Hepatic stellate cell (primary cell): ENCODE data around the gene NRXN3.
"Not testable (repeated sequence)": the region's sequence is repeated elsewhere in the genome, so short reads cannot be mapped to it uniquely, and the experiment has no call there.

Source experiments
- DNase-seq: peaks from one replicate; pipeline ENCODE4 v3.0.0; 2011; ENCODE audit warnings: low spot score

Gene NRXN3

GRCh38 chr14:79011920-79012204 lies 841.7 kb downstream of the NRXN3 start:
- DNase-seq, result no peak

DNA sequence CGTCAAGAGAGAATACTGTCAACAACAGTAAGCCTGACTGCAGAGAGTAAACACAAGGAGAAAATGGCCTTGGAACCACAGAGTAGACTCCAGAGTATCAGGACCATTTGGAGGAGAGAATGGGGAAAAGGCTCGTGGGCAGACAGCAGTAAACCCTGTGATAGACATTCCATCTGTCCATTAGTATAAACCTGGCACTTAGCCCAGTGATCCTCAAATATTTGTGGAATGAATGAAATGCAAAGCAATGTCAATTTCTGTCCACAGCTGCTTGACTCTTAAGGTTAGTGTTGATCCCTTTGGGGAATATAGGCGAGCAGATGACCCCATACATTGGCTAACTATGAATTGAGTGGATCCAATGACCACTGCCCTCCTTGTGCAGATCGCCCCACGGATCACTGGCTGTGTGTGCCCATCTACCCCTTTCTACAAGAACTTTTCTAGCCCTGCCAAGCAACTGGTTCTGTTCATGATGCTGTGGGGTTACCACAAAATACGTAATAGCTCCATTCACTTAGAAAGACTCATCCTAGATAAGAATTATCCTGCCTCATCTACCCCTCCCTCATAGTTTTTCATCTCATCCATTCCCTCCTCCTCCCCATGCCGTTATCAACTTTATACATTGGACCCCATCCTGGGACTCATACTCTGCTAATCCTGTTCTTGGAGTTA lies 846.8 kb downstream of the NRXN3 start:
- DNase-seq, result peak; percentile 60

DNA sequence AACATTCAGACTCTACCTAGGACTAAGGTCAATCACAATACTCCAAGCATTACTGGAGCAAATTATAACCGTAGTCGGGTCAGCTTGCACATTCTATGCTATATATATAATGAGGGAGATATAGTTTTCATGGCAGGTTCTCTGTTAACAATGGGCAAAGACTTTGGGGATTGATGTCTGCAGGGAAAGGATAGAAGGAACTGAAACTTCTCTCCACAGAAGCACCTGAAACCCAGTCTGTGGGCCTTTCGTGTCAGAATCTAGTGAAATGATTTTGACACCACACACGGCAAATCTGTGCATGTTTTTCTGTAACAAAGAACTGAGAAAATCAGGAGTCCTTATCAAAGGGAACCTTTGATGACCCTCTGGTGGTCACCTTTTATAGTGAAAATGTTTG lies 847.4 kb downstream of the NRXN3 start:
- DNase-seq, result no peak

DNA sequence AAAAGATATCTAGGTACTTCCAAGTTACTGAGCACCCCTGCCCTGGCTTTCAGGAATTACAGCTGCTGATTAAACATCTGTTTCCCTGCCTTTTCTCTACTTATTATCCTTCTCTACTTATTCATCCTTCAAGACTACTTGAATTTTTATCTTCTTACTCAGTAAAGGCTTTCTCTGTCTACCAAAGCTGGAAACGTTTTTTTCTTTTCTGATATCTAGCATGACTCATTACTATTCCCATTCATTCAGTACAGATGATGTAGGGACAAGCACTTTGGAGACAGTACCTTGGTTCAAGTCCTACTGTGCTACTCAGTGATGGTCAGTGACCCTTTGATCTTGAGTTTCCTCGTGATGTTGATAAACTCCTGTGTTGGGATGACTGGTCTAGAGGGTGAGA lies 848.7 kb downstream of the NRXN3 start:
- DNase-seq, result peak; percentile 43

DNA sequence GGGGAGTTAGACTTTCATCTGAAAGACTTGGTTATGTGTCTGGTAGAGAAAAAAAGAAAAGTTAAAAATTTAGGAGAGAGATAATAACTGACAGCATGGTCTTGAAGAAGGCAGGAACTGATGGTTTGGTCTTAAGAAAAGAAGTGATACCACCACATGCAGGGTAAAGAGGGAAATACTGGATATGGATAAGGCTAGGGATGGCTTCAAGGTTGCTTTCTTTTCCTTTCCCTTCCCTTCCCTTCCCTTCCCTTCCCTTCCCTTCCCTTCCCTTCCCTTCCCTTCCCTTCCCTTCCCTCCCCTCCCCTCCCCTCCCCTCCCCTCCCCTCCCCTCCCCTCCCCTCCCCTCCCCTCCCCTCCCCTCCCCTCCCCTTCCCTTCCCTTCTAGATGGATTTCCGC lies 849.7 kb downstream of the NRXN3 start:
- DNase-seq, result not testable (repeated sequence)

- no peak for DNase-seq
These were observed 851.6 kb downstream of the NRXN3 start for GRCh38 chr14:79021766-79022165.

DNA sequence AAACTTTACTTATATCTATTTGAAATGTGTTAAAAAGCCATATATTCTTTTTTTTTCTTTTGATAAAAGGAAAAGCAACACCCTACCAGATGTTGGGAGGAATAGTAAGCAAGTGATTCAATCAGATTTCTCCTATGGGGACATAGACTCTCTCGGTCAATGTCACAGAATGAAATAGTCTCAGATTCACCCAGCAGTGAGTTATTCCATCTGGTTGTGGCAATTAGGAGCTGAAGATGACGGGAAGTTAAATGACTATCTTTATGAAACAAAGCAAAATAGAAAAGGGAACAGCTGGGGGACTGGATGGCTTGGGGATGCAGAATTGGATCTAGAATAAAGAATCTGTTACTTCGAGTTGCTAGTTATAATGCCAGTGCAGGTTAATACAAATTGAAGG lies 857.0 kb downstream of the NRXN3 start:
- DNase-seq, result no peak

GRCh38 chr14:79028281-79028680 lies 858.1 kb downstream of the NRXN3 start:
- DNase-seq, result no peak

GRCh38 chr14:79036441-79036840 lies 866.3 kb downstream of the NRXN3 start:
- no peak for DNase-seq

DNA sequence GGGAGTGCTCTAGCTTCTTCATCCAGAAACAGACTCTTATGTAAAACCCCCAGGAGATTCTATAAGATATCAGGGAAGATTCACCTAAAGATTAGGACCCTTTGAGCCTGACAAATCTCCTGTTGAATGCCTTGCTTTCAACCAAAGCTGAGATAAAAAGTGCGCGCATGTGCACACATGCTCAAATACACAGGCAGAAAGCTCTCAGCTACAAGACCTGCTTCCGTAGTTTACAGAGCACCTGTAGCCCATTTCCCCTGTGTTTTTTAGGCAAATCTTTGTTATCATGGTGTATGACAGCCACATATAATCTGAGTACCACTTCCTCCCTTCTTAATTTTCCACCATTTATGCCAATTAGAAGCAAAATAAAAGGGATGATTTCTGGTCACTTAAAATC lies 866.9 kb downstream of the NRXN3 start:
- DNase-seq, result no peak

- no peak for DNase-seq
These were observed 867.4 kb downstream of the NRXN3 start for GRCh38 chr14:79037593-79037992.

- no peak for DNase-seq
These were observed 870.6 kb downstream of the NRXN3 start for GRCh38 chr14:79040790-79041189.

DNA sequence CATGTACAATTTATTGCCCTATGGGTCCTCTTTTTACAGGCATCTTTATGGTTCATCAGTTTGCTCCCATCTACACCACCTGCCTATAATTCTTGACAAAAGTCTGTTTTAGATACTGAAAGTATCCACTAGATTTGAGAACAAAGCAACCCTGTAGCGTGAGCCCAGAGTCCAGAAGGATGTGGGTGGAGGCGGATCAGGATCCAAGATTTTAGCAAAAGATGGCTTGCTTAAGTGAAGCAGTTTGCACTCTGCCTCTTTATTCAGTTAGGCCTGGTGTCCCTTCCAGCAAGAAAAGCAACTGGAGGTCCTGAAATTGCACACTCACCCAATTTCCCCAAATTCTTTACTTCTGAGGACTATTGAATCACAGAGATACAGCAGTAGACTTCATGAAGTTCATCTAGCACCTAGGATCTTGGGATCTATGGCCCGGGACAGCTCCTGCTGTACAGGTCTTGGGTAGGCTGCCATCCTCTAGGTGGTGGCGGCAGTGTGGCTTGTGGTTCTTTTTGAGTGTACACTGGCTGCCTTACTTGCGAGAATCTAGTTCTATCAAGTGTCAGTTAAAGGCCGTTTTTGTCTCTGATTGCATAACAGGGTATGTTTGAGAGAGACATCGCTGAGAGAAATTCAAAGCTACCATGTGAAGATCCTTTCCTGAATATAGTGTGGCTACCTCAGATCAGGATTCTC lies 873.2 kb downstream of the NRXN3 start:
- no peak for DNase-seq

DNA sequence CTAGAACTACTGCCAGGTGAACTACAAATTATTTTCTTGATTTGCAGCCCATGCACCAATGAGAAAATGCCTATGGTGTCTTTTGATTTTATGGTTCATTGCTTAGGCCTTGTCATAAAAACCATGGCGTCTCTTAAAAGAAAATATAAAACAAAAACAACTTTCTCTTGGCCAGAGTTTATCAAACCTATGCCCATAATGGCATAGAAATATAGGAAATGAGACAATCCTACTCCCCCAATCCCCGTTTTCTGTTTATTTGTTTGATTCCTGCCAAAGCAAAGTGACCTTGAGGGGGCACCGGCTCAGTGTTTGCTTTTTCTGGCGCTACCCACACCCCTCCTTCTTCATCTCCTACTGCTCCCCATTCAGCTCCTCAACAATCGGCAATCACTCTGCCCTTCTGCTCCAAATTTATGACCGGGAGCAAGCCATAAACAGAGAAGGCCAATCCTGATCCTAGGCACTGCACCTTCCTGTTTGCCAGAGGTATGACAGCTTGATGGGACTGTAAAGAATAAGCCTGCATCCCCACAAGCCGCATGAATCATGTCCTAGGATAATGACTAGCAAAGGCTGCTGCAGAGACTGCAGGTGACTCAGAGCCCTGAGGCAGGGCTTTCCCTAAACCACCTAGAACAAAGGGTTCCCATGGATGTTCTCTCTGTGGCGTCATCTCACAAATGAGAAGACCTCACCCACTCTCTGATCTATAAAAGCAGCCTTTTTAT lies 874.9 kb downstream of the NRXN3 start:
- DNase-seq, result peak; percentile 25

- DNase-seq, result no peak
These were observed 880.9 kb downstream of the NRXN3 start for GRCh38 chr14:79050787-79051727.

GRCh38 chr14:79051742-79052141 lies 881.6 kb downstream of the NRXN3 start:
- no peak for DNase-seq

- DNase-seq, result peak; percentile 42
These were observed 886.7 kb downstream of the NRXN3 start for GRCh38 chr14:79056879-79057278.

DNA sequence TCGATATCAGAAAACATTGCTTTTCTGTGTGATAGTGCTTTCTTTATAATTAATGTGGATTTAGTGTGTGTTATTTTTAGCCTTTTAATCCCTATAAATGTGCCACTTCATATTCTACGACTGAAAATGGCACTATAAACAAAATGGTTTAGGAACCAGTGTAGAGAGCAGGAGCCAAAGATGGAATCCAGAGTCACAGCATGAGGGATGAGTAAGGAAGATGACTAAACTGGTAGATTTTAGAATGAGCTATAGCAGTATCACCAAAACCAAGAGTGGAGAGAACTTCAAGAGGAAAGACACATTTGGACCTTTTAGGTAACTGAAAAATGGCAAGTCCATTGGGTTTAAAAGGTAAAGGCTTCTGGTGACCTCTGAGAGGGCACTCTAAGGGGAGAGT lies 887.2 kb downstream of the NRXN3 start:
- DNase-seq, result peak; percentile 11

- DNase-seq, result no peak
These were observed 892.1 kb downstream of the NRXN3 start for GRCh38 chr14:79062226-79062625.

DNA sequence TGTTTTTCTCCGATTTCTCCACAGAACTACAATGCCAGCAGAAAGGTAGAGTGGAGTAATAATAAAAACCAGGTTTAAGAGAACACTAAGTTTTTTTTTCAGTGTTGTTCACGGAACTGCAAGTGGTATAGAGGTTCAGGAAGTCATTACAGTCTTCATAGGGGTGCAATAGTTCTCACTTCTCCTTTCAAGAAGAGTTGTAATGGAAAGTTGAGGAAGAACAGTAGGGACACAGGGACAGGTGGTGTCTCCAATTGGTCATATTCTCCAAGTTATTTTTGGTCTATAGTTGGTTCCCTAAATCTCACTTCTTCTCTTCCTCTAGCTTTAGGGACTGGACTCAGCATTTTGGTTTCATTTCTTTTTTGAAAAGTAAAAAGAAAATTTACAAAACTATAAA lies 894.0 kb downstream of the NRXN3 start:
- DNase-seq, result no peak

DNA sequence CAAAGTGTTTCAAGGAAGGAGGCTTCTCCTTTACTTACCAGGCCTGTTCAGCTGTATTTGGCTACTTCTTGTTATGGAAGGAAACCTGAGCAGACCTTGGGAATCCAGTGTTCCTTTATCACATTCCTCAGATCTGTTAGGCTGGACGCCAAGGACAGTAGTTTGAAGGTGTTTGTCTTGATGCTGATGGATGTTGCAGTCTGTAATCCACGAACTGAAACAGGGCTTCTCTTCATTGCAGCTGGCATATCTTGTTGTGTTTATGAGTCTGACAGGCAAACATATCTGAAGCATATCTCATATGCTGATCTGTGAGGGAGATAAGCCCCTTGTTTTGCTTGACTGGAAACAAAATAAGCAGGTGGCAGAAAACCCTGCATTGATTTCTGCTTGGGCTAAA lies 904.3 kb downstream of the NRXN3 start:
- no peak for DNase-seq

- no peak for DNase-seq
These were observed 906.3 kb downstream of the NRXN3 start for GRCh38 chr14:79076428-79076827.
